GM12891 (cell line): ENCODE measurements around the gene PHF20.

Experiments
- PAX5 ChIP-seq: IDR thresholded peaks from 2 replicates; pipeline ENCODE4 v1.6.1; 2011; ENCODE audit warnings: low read length, moderate library complexity, mild to moderate bottlenecking; ENCODE audit not compliant: insufficient read depth, severe bottlenecking
- POLR2AphosphoS5 ChIP-seq: IDR thresholded peaks from 2 replicates; pipeline ENCODE4 v1.6.1; 2011; ENCODE audit warnings: low read depth, low read length, control low read depth
- TAF1 ChIP-seq: IDR thresholded peaks from 2 replicates; pipeline ENCODE4 v1.6.1; 2011; ENCODE audit warnings: low read depth, low read length, control low read depth

- no peak for TF ChIP-seq POLR2AphosphoS5
- no peak for TF ChIP-seq TAF1
- no peak for TF ChIP-seq PAX5
These were observed 200.6 kb downstream of the PHF20 start for GRCh38 chr20:35972462-35972861.
